Tibial nerve (tissue), 4 donors: ENCODE results near the gene CD1C. TPM values are rescaled to one million over a fixed set of nuclear protein-coding genes. Genes with fewer than 3 reads are reported as not detected.

Experiments used
- DNase-seq, 2 donors: peaks; one replicate each; pipeline ENCODE4 v3.0.0-alpha.2; 2019; ENCODE audit warnings: low spot score in 2 of 2
- H3K27ac ChIP-seq, 4 donors: fragments of 200-600 bp; sonication (generic) in 3 of 4; one replicate each; pipeline ENCODE4 v1.5.1; 2017 to 2019; ENCODE audit warnings: mild to moderate bottlenecking in 1 of 4
- H3K27me3 ChIP-seq, 2 donors: fragments of 200-600 bp; sonication (generic) in 1 of 2; one replicate each; pipeline versions ENCODE4 v1.5.1 to v1.6.0; 2017 to 2019
- H3K36me3 ChIP-seq, 3 donors: fragments of 200-600 bp; sonication (generic); one replicate each; pipeline ENCODE4 v1.5.1; 2018 to 2019
- H3K4me1 ChIP-seq, 4 donors: fragments of 200-600 bp; sonication (generic) in 3 of 4; one replicate each; pipeline ENCODE4 v1.5.1; 2017 to 2019
- H3K4me3 ChIP-seq, 4 donors: fragments of 200-600 bp; sonication (generic) in 3 of 4; one replicate each; pipeline ENCODE4 v1.5.1; 2017 to 2019; ENCODE audit warnings: mild to moderate bottlenecking in 1 of 4, moderate library complexity in 1 of 4
- H3K9me3 ChIP-seq, 4 donors: fragments of 200-600 bp; sonication (generic) in 3 of 4; one replicate each; pipeline ENCODE4 v1.5.1; 2017 to 2019
- EP300 ChIP-seq, 2 donors: sonication (generic); formaldehyde crosslinking; IDR thresholded peaks; one replicate each; pipeline ENCODE4 v1.6.1; 2017; ENCODE audit warnings: antibody characterized with exemption in 2 of 2, mild to moderate bottlenecking in 1 of 2
- POLR2A ChIP-seq, 2 donors: fragments of 450-650 bp; IDR thresholded peaks; one replicate each; pipeline ENCODE4 v1.6.1; 2017; ENCODE audit warnings: antibody characterized with exemption in 2 of 2, mild to moderate bottlenecking in 2 of 2, moderate library complexity in 2 of 2
- WGBS, 2 donors: methylation state at CpG; one replicate each; pipeline ENCODE4 v1.1.5; 2018; 5-methylcytosine and 5-hydroxymethylcytosine counted together
- total RNA-seq, 4 donors: library from RNA; depleted of rRNA; stranded (reverse); fragments of >200 nt; gene quantifications; one replicate each; pipeline ENCODE4 v1.1.0, GENCODE V29; 2016
- TF ChIP-seq, protein P1 (sequence below), 5 experiments: fragments of 200-600 bp in 3 of 5; fragments of 450-650 bp in 2 of 5; sonication (generic) in 3 of 5; IDR thresholded peaks; one replicate each; pipeline ENCODE4 v1.5.1; 2016 to 2019; ENCODE audit warnings: antibody characterized with exemption in 5 of 5, mild to moderate bottlenecking in 3 of 5, moderate library complexity in 2 of 5

Gene CD1C
- total RNA-seq, 4 donors from 2014 or later: 2.2 to 2.5 TPM; not detected in 2

DNA sequence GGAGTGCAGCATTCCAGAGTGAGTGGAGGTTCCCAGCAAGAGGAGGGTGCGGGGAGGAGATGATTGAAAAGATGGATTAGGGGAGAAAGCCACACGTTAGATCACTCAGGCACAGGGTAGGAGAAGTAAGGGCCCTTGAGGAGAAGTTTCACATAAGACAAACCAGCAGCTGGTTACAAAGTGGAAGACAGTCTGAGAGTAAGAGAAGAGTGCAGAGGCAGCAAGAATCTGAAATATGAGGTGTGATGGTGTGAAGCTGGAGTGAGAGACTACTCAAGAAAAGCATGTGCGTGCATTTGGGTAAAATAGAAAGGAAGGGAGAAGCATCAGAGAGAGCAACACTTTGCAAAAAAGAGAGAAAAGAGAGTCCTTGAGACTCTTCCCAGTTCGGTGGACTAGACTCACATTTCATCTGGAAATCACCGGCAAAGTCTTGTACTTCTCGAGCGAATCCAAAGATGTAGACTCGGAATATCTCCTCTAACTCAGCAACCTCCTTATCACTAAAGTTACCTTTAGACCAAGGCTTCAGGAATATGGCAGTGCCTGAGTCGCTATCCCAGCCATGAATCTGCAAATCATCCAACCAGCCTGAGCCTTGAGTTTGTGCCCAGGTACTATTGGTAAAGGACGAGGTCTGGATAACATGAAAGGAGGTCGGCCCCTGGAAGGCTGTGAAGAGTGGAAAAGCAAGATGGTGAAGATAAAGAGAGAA lies 40.8 kb downstream of the CD1C start:
- DNase-seq: no peak
- Histone ChIP-seq H3K27me3 (no peaks in the 10 kb centered on the region), H3K4me3 (no peak overlapping the region), H3K27ac (no peak overlapping the region), H3K36me3 (no peaks in the 10 kb centered on the region), H3K9me3 (no peaks in the 10 kb centered on the region), H3K4me1 (no peaks in the 10 kb centered on the region)
- 85% methylated on average over 11 of the region's 11 CpGs for WGBS, 2 donors
- TF ChIP-seq, protein P1, sequence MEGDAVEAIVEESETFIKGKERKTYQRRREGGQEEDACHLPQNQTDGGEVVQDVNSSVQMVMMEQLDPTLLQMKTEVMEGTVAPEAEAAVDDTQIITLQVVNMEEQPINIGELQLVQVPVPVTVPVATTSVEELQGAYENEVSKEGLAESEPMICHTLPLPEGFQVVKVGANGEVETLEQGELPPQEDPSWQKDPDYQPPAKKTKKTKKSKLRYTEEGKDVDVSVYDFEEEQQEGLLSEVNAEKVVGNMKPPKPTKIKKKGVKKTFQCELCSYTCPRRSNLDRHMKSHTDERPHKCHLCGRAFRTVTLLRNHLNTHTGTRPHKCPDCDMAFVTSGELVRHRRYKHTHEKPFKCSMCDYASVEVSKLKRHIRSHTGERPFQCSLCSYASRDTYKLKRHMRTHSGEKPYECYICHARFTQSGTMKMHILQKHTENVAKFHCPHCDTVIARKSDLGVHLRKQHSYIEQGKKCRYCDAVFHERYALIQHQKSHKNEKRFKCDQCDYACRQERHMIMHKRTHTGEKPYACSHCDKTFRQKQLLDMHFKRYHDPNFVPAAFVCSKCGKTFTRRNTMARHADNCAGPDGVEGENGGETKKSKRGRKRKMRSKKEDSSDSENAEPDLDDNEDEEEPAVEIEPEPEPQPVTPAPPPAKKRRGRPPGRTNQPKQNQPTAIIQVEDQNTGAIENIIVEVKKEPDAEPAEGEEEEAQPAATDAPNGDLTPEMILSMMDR (IDR thresholded peaks at IDR 0.05): no peak
- TF ChIP-seq EP300 (IDR thresholded peaks at IDR 0.05) (no peak), POLR2A (IDR thresholded peaks at IDR 0.05) (no peak)

- no peaks in the 10 kb centered on the region for H3K4me1 ChIP-seq
- no peak overlapping the region for H3K4me3 ChIP-seq
- TF ChIP-seq EP300 (IDR thresholded peaks at IDR 0.05): no peak
- TF ChIP-seq POLR2A (IDR thresholded peaks at IDR 0.05): no peak
- TF ChIP-seq, protein P1 (IDR thresholded peaks at IDR 0.05): no peak
- H3K27me3 ChIP-seq: no peaks in the 10 kb centered on the region
- DNase-seq: no peak
- 87 to 89% methylated on average over 1 of the region's 1 CpG for WGBS, 2 donors
- no peak overlapping the region for H3K27ac ChIP-seq
- no peaks in the 10 kb centered on the region for H3K9me3 ChIP-seq
- no peaks in the 10 kb centered on the region for H3K36me3 ChIP-seq
Measured at GRCh38 chr1:158331106-158331425, 41.3 kb downstream of the CD1C start.

DNA sequence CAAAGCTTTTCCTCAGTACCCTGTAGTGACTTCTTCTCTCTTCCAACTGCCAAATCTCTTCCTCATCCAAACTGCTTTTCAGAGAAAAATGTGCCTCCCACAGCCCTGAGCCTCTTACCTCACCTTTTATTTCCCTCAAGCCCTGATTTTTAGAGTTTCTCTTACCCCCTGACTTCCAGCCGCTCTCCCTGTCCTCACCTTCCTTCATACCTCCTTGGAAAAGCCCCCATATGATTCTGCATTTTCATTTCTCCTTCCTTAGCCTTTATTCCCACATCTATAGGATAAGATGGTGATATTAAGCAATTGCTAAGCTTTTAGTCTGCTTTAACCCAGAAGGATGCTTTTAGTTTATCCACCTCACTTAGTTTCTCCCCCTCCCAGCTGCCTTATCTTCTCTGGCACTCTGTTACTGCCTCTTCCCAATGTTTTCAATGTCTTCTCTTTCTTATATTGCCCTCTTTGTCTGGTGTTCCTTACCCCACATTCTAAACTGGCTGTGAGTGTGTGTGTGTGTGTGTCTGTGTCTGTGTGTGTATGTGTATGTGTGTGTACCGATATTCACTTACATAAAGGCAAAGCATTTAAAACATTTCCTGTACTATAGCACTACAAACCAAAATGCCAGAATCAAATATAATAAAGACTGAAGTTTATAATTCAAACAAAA lies 41.9 kb downstream of the CD1C start, which contains the start of gene CD1B:
Gene CD1B (minus strand): TSS at position 51 of the 670 bp plus-strand sequence. CDS start 108 bp downstream, outside the sequence.
- Histone ChIP-seq H3K36me3 (no peaks in the 10 kb centered on the region), H3K9me3 (no peaks in the 10 kb centered on the region), H3K27ac (no peak within 1 kb of the TSS), H3K4me1 (no peaks in the 10 kb centered on the region), H3K27me3 (no peaks in the 10 kb centered on the region), H3K4me3 (no peak within 1 kb of the TSS)
- no peak for DNase-seq
- TF ChIP-seq EP300 (IDR thresholded peaks at IDR 0.05) (no peak), POLR2A (IDR thresholded peaks at IDR 0.05) (no peak)
- TF ChIP-seq, protein P1 (IDR thresholded peaks at IDR 0.05): no peak
- WGBS, 2 donors: 85 to 86% methylated on average over 2 of the region's 2 CpGs

- Histone ChIP-seq H3K4me3 (no peak overlapping the region), H3K9me3 (peaks cover 0 to 12% (median 0%) of the 10 kb centered on the region in 4 donors), H3K27me3 (no peaks in the 10 kb centered on the region), H3K27ac (no peak overlapping the region), H3K36me3 (no peaks in the 10 kb centered on the region), H3K4me1 (no peaks in the 10 kb centered on the region)
- 59 to 66% methylated on average over 8 of the region's 8 CpGs for WGBS, 2 donors
- no peak for DNase-seq
- TF ChIP-seq EP300 (IDR thresholded peaks at IDR 0.05): no peak
- TF ChIP-seq POLR2A (IDR thresholded peaks at IDR 0.05): no peak
- TF ChIP-seq, protein P1 (IDR thresholded peaks at IDR 0.05): no peak
Measured at GRCh38 chr1:158333405-158334155, 43.9 kb downstream of the CD1C start.
